Measurements from ENCODE around the gene FASTK. TPM values are rescaled to one million over a fixed set of nuclear protein-coding genes. Genes with fewer than 3 reads are reported as not detected.

Gene FASTK
- total and polyA plus RNA-seq, 2 of the 4 experiments (the other 2 are of a cell fraction): 53.8 to 115 TPM

DNA sequence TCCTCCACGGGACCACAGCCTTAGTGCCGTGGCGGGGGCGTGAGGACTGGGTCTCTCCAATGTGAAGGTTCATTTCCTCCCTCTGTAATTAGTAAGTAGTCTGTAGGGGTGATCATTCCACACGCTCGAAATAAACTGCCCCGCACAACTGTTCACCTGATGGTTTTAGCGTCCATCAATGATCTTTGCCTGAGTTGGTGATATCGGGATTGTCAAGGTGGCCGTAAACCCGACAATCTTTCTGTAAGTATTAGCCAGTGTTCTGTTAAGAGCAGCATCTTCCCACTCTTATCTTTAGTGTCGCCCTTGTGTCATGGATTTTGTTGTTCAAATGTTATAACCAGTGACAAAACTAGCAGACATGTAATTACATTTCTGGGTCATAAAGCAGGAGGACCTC is 23.4 kb upstream of the FASTK start:
- H2BK15ac ChIP-seq (ENCODE audit: low read depth, low read length): no peak overlapping the region
- no TSS peak for BruUV-seq (replicated peaks)
- no peak overlapping the region for H2BK20ac ChIP-seq (ENCODE audit: low read depth, low read length)
- peaks cover 5% of the 10 kb centered on the region for H3K9me1 ChIP-seq (ENCODE audit: insufficient read depth, low read length)
- ChIA-PET POLR2A (ENCODE audit: unreplicated experiment) (no interaction called here), CTCF (interaction anchor here (1.0 kb wide), 1 partner anchor 13 kb away, joined by 4 read pairs; no protein-coding TSS in a partner anchor)
- TF ChIP-seq SMC3 (IDR thresholded peaks at IDR 0.05; ENCODE audit: low read depth, low read length): no peak
- TF ChIP-seq RCOR1 (IDR thresholded peaks at IDR 0.05; ENCODE audit: insufficient replicate concordance, low read length): no peak
- TF ChIP-seq, protein P1, sequence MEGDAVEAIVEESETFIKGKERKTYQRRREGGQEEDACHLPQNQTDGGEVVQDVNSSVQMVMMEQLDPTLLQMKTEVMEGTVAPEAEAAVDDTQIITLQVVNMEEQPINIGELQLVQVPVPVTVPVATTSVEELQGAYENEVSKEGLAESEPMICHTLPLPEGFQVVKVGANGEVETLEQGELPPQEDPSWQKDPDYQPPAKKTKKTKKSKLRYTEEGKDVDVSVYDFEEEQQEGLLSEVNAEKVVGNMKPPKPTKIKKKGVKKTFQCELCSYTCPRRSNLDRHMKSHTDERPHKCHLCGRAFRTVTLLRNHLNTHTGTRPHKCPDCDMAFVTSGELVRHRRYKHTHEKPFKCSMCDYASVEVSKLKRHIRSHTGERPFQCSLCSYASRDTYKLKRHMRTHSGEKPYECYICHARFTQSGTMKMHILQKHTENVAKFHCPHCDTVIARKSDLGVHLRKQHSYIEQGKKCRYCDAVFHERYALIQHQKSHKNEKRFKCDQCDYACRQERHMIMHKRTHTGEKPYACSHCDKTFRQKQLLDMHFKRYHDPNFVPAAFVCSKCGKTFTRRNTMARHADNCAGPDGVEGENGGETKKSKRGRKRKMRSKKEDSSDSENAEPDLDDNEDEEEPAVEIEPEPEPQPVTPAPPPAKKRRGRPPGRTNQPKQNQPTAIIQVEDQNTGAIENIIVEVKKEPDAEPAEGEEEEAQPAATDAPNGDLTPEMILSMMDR (conservative IDR thresholded peaks at IDR 0.05; ENCODE audit: low read depth, low read length): no peak
- no peak for TF ChIP-seq RAD21 (IDR thresholded peaks at IDR 0.05; ENCODE audit: low read length)
- TF ChIP-seq MXI1 (IDR thresholded peaks at IDR 0.05; ENCODE audit: borderline replicate concordance, low read depth, low read length): no peak
- TF ChIP-seq, protein P2, sequence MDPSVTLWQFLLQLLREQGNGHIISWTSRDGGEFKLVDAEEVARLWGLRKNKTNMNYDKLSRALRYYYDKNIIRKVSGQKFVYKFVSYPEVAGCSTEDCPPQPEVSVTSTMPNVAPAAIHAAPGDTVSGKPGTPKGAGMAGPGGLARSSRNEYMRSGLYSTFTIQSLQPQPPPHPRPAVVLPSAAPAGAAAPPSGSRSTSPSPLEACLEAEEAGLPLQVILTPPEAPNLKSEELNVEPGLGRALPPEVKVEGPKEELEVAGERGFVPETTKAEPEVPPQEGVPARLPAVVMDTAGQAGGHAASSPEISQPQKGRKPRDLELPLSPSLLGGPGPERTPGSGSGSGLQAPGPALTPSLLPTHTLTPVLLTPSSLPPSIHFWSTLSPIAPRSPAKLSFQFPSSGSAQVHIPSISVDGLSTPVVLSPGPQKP (IDR thresholded peaks at IDR 0.05; ENCODE audit: borderline replicate concordance, low read depth, low read length): no peak
- no peak for TF ChIP-seq CEBPB (IDR thresholded peaks at IDR 0.05; ENCODE audit: low read depth, low read length)
- dilution Hi-C loops (cut with HindIII; ENCODE audit: low sequenced_read_pairs, unreplicated experiment) (no loop called here), in situ Hi-C loops (cut with MboI; ENCODE audit: low sequenced_read_pairs) (loop anchor here (10.0 to 25.0 kb wide), 2 partner anchors 199 to 317 kb away; no protein-coding TSS in a partner anchor), intact Hi-C loops (cut with micrococcal nuclease) (no loop called here)
- no peaks in the 10 kb centered on the region for H3K9me3 ChIP-seq (ENCODE audit: control insufficient read depth, insufficient read depth, low read length)
- H4K91ac ChIP-seq (ENCODE audit: insufficient read depth, low read depth, low read length): no peak overlapping the region
- H2BK5ac ChIP-seq (ENCODE audit: low read depth, low read length, poor library complexity, severe bottlenecking): no peak overlapping the region
- H3K27me3 ChIP-seq (ENCODE audit: control insufficient read depth, insufficient read depth, low read length): no peaks in the 10 kb centered on the region
- H2BK120ac ChIP-seq (ENCODE audit: low read depth, low read length): no peak overlapping the region
- no peak overlapping the region for H3K18ac ChIP-seq (ENCODE audit: low read depth, low read length)
- no peak overlapping the region for H3K14ac ChIP-seq (replicated peaks; ENCODE audit: low read depth, low read length)
- no CpG with 5 or more reads among the region's 12 CpGs for WGBS, 2 experiments (ENCODE audit: extremely low coverage in 2 of 2, insufficient read length in 1 of 2)
- no peak overlapping the region for H4K5ac ChIP-seq (ENCODE audit: low read depth, low read length)
- H3K4ac ChIP-seq (ENCODE audit: low read depth, low read length): no peak overlapping the region
- no peak overlapping the region for H3K56ac ChIP-seq (ENCODE audit: extremely low read depth, insufficient read depth, low read length)
- H2AK5ac ChIP-seq (ENCODE audit: low read depth, low read length): no peak overlapping the region
- H3K23ac ChIP-seq (ENCODE audit: low read depth, low read length): no peak overlapping the region
- H3K27ac ChIP-seq (ENCODE audit: insufficient read depth, low read length): no peak overlapping the region
- DNase-seq: no peak
- H3K79me1 ChIP-seq (ENCODE audit: low read depth in 1 of 2, low read length in 2 of 2): peaks cover 31 to 92% of the 10 kb centered on the region in 2 experiments
- no peak overlapping the region for H3K9ac ChIP-seq (ENCODE audit: low read depth, low read length)
- H3K4me1 ChIP-seq (ENCODE audit: control insufficient read depth, insufficient read depth, low read length): peaks cover 8% of the 10 kb centered on the region
- H4K8ac ChIP-seq (ENCODE audit: low read depth in 2 of 2, low read length in 2 of 2): no peak overlapping the region
- peaks cover 85% of the 10 kb centered on the region for H4K20me1 ChIP-seq (ENCODE audit: insufficient read depth, low read length)
- H2AFZ ChIP-seq (replicated peaks; ENCODE audit: low read length, poor library complexity): no peak overlapping the region
- peaks cover 6% of the 10 kb centered on the region for H3K36me3 ChIP-seq (ENCODE audit: control insufficient read depth, insufficient read depth, low read length)
- H3K4me3 ChIP-seq (ENCODE audit: insufficient read depth, low read depth, low read length): no peak overlapping the region
- H3K4me2 ChIP-seq (ENCODE audit: low read depth, low read length): no peak overlapping the region
- no peak overlapping the region for H2AK9ac ChIP-seq (replicated peaks; ENCODE audit: low read depth, low read length, poor library complexity)
- no peak for ATAC-seq (ENCODE audit: low read depth)
